Parathyroid adenoma (tissue), 2 donors: ENCODE data around the gene BIN2.
A peak's percentile ranks its signal among the peaks of the same experiment; 100 is the strongest.

ENCODE experiments used
- H2AFZ ChIP-seq: fragments of 300-600 bp; sonication (generic); one replicate; pipeline ENCODE4 v1.7.0; 2017; ENCODE audit warnings: antibody characterized with exemption, mild to moderate bottlenecking
- H3K27ac ChIP-seq: fragments of 300-600 bp; sonication (generic); one replicate; pipeline ENCODE4 v1.7.0; 2017
- H3K27me3 ChIP-seq: fragments of 300-600 bp; sonication (generic); one replicate; pipeline ENCODE4 v1.7.0; 2017; ENCODE audit warnings: low read length; ENCODE audit not compliant: control insufficient read depth, insufficient read depth
- H3K36me3 ChIP-seq: fragments of 300-600 bp; sonication (generic); one replicate; pipeline ENCODE4 v1.7.0; 2017; ENCODE audit warnings: low read length; ENCODE audit not compliant: control insufficient read depth, insufficient read depth
- H3K4me1 ChIP-seq: fragments of 300-600 bp; sonication (generic); one replicate; pipeline ENCODE4 v1.7.0; 2017; ENCODE audit warnings: control low read depth
- H3K4me2 ChIP-seq: fragments of 300-600 bp; sonication (generic); one replicate; pipeline ENCODE4 v1.7.0; 2017; ENCODE audit warnings: low read length
- H3K4me3 ChIP-seq: fragments of 300-600 bp; sonication (generic); one replicate; pipeline ENCODE4 v1.7.0; 2017; ENCODE audit warnings: low read depth, low read length
- H3K79me2 ChIP-seq: fragments of 300-600 bp; sonication (generic); one replicate; pipeline ENCODE4 v1.7.0; 2017; ENCODE audit warnings: control low read depth
- H3K9ac ChIP-seq: fragments of 300-600 bp; sonication (generic); one replicate; pipeline ENCODE4 v1.7.0; 2017; ENCODE audit warnings: mild to moderate bottlenecking
- H3K9me3 ChIP-seq: fragments of 300-600 bp; sonication (generic); one replicate; pipeline ENCODE4 v1.7.0; 2017; ENCODE audit warnings: low read length; ENCODE audit not compliant: control insufficient read depth
- TF ChIP-seq, protein P1 (sequence below): fragments of 300-600 bp; sonication (generic); IDR thresholded peaks from one replicate; pipeline ENCODE4 v1.7.0; 2017; ENCODE audit warnings: antibody characterized with exemption, mild to moderate bottlenecking
- donor health status: primary hyperparathyroidism.

The BIN2 gene

DNA sequence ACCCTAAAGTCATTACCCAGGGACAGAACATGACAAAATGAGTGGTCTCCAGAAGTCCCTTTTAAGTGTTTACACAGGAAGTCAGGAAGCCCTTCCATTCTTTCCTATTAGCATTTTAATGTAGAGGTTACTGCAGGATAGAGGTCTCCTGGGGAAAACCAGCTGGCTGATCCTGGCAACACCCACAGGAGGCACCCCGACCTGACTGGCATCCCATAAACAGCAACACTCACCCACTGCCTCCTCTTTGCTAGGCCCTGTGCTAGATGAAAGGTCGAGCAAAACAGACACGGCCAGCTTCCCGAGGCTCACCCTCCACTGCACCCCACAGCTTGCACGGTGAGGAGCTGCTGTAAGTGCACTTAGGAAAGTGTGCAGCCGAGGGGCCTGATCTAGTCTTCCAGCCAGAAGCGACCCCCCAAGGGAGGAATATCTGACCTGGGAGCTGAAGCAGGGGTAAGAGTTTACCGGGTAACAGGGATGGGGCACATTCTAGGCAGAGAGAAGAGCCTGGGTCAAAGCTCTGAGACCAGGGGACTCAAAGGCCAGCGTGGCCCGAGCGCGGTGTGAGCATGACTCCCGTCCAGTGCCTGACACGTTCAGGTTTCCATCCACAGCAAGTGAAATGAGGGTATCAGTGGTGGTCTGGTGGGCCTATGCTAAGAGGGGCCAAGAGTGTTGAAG lies 76.3 kb downstream of the BIN2 start:
- no peak overlapping the region for H3K9ac ChIP-seq
- no peak overlapping the region for H3K4me2 ChIP-seq
- no peaks in the 10 kb centered on the region for H3K36me3 ChIP-seq
- no peaks in the 10 kb centered on the region for H3K79me2 ChIP-seq
- no peaks in the 10 kb centered on the region for H3K27me3 ChIP-seq
- H2AFZ ChIP-seq = no peak overlapping the region
- no peak overlapping the region for H3K4me3 ChIP-seq
- H3K4me1 ChIP-seq = no peaks in the 10 kb centered on the region
- no peaks in the 10 kb centered on the region for H3K9me3 ChIP-seq
- no peak overlapping the region for H3K27ac ChIP-seq
- TF ChIP-seq, protein P1, sequence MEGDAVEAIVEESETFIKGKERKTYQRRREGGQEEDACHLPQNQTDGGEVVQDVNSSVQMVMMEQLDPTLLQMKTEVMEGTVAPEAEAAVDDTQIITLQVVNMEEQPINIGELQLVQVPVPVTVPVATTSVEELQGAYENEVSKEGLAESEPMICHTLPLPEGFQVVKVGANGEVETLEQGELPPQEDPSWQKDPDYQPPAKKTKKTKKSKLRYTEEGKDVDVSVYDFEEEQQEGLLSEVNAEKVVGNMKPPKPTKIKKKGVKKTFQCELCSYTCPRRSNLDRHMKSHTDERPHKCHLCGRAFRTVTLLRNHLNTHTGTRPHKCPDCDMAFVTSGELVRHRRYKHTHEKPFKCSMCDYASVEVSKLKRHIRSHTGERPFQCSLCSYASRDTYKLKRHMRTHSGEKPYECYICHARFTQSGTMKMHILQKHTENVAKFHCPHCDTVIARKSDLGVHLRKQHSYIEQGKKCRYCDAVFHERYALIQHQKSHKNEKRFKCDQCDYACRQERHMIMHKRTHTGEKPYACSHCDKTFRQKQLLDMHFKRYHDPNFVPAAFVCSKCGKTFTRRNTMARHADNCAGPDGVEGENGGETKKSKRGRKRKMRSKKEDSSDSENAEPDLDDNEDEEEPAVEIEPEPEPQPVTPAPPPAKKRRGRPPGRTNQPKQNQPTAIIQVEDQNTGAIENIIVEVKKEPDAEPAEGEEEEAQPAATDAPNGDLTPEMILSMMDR = no peak

- no peak overlapping the region for H3K4me2 ChIP-seq
- no peak overlapping the region for H3K4me3 ChIP-seq
- no peak overlapping the region for H3K9ac ChIP-seq
- no peaks in the 10 kb centered on the region for H3K79me2 ChIP-seq
- no peaks in the 10 kb centered on the region for H3K4me1 ChIP-seq
- H3K27ac ChIP-seq = peak overlapping the region; percentile 56
- H3K27me3 ChIP-seq = no peaks in the 10 kb centered on the region
- H3K9me3 ChIP-seq = no peaks in the 10 kb centered on the region
- TF ChIP-seq, protein P1 = no peak
- no peak overlapping the region for H2AFZ ChIP-seq
- H3K36me3 ChIP-seq = no peaks in the 10 kb centered on the region
Observed at GRCh38 chr12:51246254-51246853, 77.6 kb downstream of the BIN2 start.

DNA sequence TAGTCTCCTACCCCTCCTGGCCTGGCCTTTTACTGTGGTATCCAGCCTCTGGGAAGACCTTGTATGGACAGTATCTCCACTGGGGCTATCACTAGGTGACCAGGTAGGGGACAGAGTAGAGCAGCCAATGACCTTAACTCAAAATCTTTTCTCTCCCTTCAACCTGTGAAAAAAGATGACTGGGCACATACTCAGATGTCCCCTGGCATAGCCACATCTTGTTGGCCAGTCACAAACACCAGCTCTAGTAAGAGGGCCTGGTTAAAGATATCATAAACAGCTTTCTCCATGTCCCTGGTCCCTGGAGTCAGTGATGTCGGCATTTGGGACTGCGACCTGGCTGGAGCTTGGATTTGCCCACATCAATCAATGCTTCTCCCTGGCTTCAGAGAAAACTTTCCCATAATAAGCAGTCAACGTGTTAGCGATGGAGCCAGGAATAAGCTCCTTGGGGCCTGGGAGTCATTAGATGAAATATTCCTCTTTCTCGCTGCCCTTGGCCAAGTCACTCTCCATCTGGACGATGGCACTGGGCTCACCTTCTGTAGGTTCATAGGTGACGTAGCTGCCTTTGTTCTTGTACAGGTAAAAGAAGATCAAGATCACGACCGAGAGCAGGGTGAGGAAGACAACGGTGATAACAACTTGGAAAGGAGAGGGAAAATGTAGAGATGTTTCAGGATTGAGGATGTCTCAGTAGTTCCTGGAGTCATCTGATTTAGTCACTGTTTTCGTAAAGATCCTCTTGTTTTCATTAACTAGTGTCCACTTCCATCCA lies 78.3 kb downstream of the BIN2 start:
- H3K4me2 ChIP-seq = no peak overlapping the region
- no peaks in the 10 kb centered on the region for H3K27me3 ChIP-seq
- no peak overlapping the region for H3K4me3 ChIP-seq
- H3K36me3 ChIP-seq = no peaks in the 10 kb centered on the region
- H3K9ac ChIP-seq = no peak overlapping the region
- no peaks in the 10 kb centered on the region for H3K9me3 ChIP-seq
- H3K4me1 ChIP-seq = peaks cover 6% of the 10 kb centered on the region
- H3K27ac ChIP-seq = peak overlapping the region; percentile 56
- H3K79me2 ChIP-seq = no peaks in the 10 kb centered on the region
- no peak overlapping the region for H2AFZ ChIP-seq
- TF ChIP-seq, protein P1 = no peak

DNA sequence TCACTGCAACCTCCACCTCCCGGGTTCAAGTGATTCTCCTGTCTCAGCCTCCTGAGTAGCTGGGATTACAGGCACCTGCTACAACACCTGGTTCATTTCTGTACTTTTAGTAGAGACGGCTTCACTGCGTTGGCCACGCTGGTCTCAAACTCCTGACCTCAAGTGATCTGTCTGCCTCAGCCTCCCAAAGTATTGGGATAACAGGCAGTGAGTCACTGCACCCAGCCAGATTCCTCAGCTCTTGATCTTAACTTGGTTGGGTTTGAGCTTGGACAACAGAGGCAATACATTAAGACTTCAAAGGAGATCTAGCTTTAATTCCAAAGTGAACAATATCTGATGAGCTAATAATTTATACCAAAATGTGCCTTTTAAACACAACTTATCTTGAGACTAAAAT lies 79.7 kb downstream of the BIN2 start:
- no peaks in the 10 kb centered on the region for H3K27me3 ChIP-seq
- H3K4me3 ChIP-seq = no peak overlapping the region
- no peak overlapping the region for H2AFZ ChIP-seq
- no peak overlapping the region for H3K4me2 ChIP-seq
- no peaks in the 10 kb centered on the region for H3K9me3 ChIP-seq
- TF ChIP-seq, protein P1 = no peak
- peaks cover 12% of the 10 kb centered on the region for H3K4me1 ChIP-seq
- no peaks in the 10 kb centered on the region for H3K36me3 ChIP-seq
- H3K79me2 ChIP-seq = no peaks in the 10 kb centered on the region
- no peak overlapping the region for H3K9ac ChIP-seq
- H3K27ac ChIP-seq = no peak overlapping the region
